Adrenal gland (tissue), 12 donors: ENCODE measurements around the gene MEIS1. TPM values are rescaled to one million over a fixed set of nuclear protein-coding genes. Genes with fewer than 3 reads are reported as not detected.

Experiments used
- DNase-seq, 7 donors: peaks; one replicate each; pipeline ENCODE4 v3.0.0-alpha.2; 2019 to 2020
- H3K27ac ChIP-seq, 5 donors: fragments of 200-600 bp; sonication (generic) in 4 of 5; 1 replicate in 3 of 5; 2 replicates in 2 of 5; pipeline versions ENCODE4 v1.5.1 to v1.8.0; 2016 to 2020; ENCODE audit warnings: mild to moderate bottlenecking in 1 of 5
- H3K27me3 ChIP-seq: fragments of 200-600 bp; 2 replicates; pipeline ENCODE4 v1.8.0; 2021
- H3K36me3 ChIP-seq, 2 donors: fragments of 200-600 bp; replicated peaks in 1 of 2; 1 replicate in 1 of 2; 2 replicates in 1 of 2; pipeline versions ENCODE4 v1.5.1 to v1.8.0; 2018 to 2022
- H3K4me1 ChIP-seq, 2 donors: fragments of 200-600 bp; replicated peaks in 1 of 2; 1 replicate in 1 of 2; 2 replicates in 1 of 2; pipeline versions ENCODE4 v1.5.1 to v1.8.0; 2018 to 2021
- H3K4me3 ChIP-seq, 4 donors: fragments of 200-600 bp; sonication (generic) in 3 of 4; one replicate each; pipeline ENCODE4 v1.5.1; 2016 to 2018
- H3K9me3 ChIP-seq, 3 donors: fragments of 200-600 bp; sonication (generic) in 1 of 3; replicated peaks in 1 of 3; 1 replicate in 2 of 3; 2 replicates in 1 of 3; pipeline versions ENCODE4 v1.5.1 to v1.8.0; 2016 to 2021
- CTCF ChIP-seq, 6 experiments: fragments of 450-650 bp in 4 of 6; fragments of 200-600 bp in 2 of 6; sonication (generic) in 1 of 6; IDR thresholded peaks; 1 replicate in 5 of 6; 2 replicates in 1 of 6; pipeline versions ENCODE4 v1.5.1 to v1.8.0; 2016 to 2021; ENCODE audit warnings: antibody characterized with exemption in 6 of 6, mild to moderate bottlenecking in 2 of 6, moderate library complexity in 1 of 6
- POLR2A ChIP-seq, 2 donors: fragments of 450-650 bp; IDR thresholded peaks; one replicate each; pipeline ENCODE4 v1.6.1; 2017; ENCODE audit warnings: antibody characterized with exemption in 2 of 2, mild to moderate bottlenecking in 2 of 2, moderate library complexity in 1 of 2
- WGBS, 4 donors: extraction: QIAGEN DNeasy Blood & Tissue Kit in 2 of 4; methylation state at CpG; one replicate each; pipeline versions ENCODE4 v1.1.5 to v1.1.7; 2013 to 2017; 5-methylcytosine and 5-hydroxymethylcytosine counted together
- intact Hi-C, 2 donors: fragments of 100-400 bp; cut with DNase I; formaldehyde crosslinking; loops; one replicate each; pipeline versions ENCODE4 v1.14.1 to v1.15.0; 2022 to 2023
- polyA plus RNA-seq, 3 donors: library from polyadenylated mRNA; stranded (reverse); fragments of 200-250 nt in 2 of 3; fragments of 350-450 nt in 1 of 3; fragmentation: Illumina TruSeq in 1 of 3; extraction: RNeasy Lipid Tissue Mini Kit (QIAGEN cat#74804) in 1 of 3; gene quantifications; one replicate each; pipeline ENCODE4 v1.2.3, GENCODE V29; 2013 to 2014
- total RNA-seq, 9 donors: library from RNA; depleted of rRNA in 4 of 9; stranded (reverse); fragments of >200 nt in 4 of 9; fragments of 120-200 nt in 1 of 9; fragmentation: NEBNext Ultra II Directional in 1 of 9; extraction: Animal tissue kit (Norgen Biotek cat#: 25700) in 1 of 9; gene quantifications; one replicate each; pipeline versions ENCODE4 v1.1.0 to v1.2.4, GENCODE V29; 2013 to 2023
- donor health status: healthy with polysubstance abuse.
- donor health status: Bipolar disorder and iron deficiency.
- donor health status: DM: yes; HTN: yes; CAD: no.
- donor health status: DM: no; HTN: no; CAD: no.
- donor health status: DM: no; HTN: no; CAD: no.
- donor health status: DM: yes; HTN: yes; CAD: no.

The MEIS1 gene
- total and polyA plus RNA-seq, 12 donors, result 56.3 to 257 (median 107) TPM

- Histone ChIP-seq H3K36me3 (no peaks in the 10 kb centered on the region), H3K4me3 (peak overlapping the region in 2 of 4 donors; percentile 41 to 78), H3K9me3 (no peaks in the 10 kb centered on the region), H3K27ac (peak overlapping the region; percentile 89 to 99 (median 95)), H3K4me1 (peaks cover 5 to 15% of the 10 kb centered on the region in 2 donors), H3K27me3 (no peaks in the 10 kb centered on the region)
- TF ChIP-seq CTCF (IDR thresholded peaks at IDR 0.05) (no peak), POLR2A (IDR thresholded peaks at IDR 0.05) (no peak)
- WGBS, 4 donors, result 9 to 22% (median 17%) methylated on average over 31 to 36 of the region's 36 CpGs
- intact Hi-C loops, result loop anchor here (10.0 kb wide), 2 partner anchors 102 to 892 kb away; no protein-coding TSS in a partner anchor
- DNase-seq, result peak in 3 of 7 donors; percentile 11 to 43 (median 42)
Observed at GRCh38 chr2:66582104-66582986, 147.4 kb downstream of the MEIS1 start.

GRCh38 chr2:66582987-66583880, 148.3 kb downstream of the MEIS1 start:
- Histone ChIP-seq H3K36me3 (no peaks in the 10 kb centered on the region), H3K27me3 (no peaks in the 10 kb centered on the region), H3K4me3 (peak overlapping the region in 2 of 4 donors; percentile 12 to 78), H3K9me3 (no peaks in the 10 kb centered on the region), H3K4me1 (peaks cover 5 to 15% of the 10 kb centered on the region in 2 donors), H3K27ac (peak overlapping the region; percentile 40 to 99 (median 95))
- 14 to 29% (median 17%) methylated on average over 22 to 26 of the region's 26 CpGs for WGBS, 4 donors
- intact Hi-C loops, result loop anchor here (10.0 kb wide), 2 partner anchors 102 to 892 kb away; no protein-coding TSS in a partner anchor
- peak in 3 of 7 donors; percentile 27 to 39 (median 38) for DNase-seq
- peak in 1 of 2 donors; percentile 27 for TF ChIP-seq POLR2A (IDR thresholded peaks at IDR 0.05)
- peak in 1 of 6 experiments; percentile 6 for TF ChIP-seq CTCF (IDR thresholded peaks at IDR 0.05)

- intact Hi-C loops, result loop anchor here (10.0 kb wide), 2 partner anchors 101 to 891 kb away; no protein-coding TSS in a partner anchor
- 6 to 14% (median 9%) methylated on average over 5 of the region's 5 CpGs for WGBS, 4 donors
- peaks cover 5 to 11% of the 10 kb centered on the region in 2 donors for H3K4me1 ChIP-seq
- TF ChIP-seq CTCF (IDR thresholded peaks at IDR 0.05) (no peak), POLR2A (IDR thresholded peaks at IDR 0.05) (no peak)
- peak in 5 of 7 donors; percentile 28 to 55 (median 45) for DNase-seq
- H3K27ac ChIP-seq, result peak overlapping the region; percentile 40 to 99 (median 95)
- H3K27me3 ChIP-seq, result no peaks in the 10 kb centered on the region
- no peaks in the 10 kb centered on the region for H3K9me3 ChIP-seq
- no peaks in the 10 kb centered on the region for H3K36me3 ChIP-seq
- H3K4me3 ChIP-seq, result peak overlapping the region in 2 of 4 donors; percentile 12 to 78
Observed at GRCh38 chr2:66583881-66584280, 149.0 kb downstream of the MEIS1 start.
